GM21381 (cell line): Measurements from ENCODE around the gene GPR84.

Experiments used
- ATAC-seq: cut with Tn5 transposase; IDR thresholded peaks from one replicate; pipeline ENCODE4 v1.9.1; 2021; ENCODE audit warnings: mild to moderate bottlenecking, moderate library complexity; ENCODE audit not compliant: unreplicated experiment

GPR84 gene

DNA sequence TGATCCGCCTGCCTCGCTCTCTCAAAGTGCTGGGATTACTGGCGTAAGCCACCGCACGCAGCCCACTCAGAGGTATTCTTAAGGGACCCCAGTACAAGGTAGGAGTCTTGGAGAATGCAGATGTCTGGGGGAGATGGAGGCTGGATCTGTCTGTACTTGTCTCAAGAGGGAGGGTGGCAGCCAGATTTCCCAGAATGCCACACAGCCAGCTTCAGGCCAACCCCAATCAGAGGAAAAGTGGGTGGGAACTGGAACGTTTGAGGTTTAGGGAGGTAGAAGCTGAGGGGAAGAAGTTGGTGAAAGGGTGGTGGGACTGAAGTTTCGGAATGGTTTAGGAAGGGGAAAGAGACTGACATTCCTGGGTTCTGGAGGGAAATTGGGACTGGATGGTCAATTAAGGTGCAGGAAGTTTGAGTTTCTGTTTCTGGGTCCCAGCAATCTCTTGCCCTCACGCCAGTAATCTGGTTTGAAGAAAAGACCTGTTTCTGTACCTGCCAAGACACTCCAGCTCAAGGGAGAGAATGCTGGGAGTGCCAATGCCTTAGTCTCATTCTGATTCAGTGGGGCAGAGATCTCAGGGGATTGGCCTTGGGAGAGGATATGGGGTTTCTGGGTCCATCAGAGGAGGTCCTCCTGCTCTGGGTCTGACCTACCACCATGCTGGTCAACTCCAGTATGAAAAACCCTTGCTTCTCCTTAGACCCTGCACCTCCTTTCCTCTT is 28.4 kb upstream of the GPR84 start:
- ATAC-seq = no peak

DNA sequence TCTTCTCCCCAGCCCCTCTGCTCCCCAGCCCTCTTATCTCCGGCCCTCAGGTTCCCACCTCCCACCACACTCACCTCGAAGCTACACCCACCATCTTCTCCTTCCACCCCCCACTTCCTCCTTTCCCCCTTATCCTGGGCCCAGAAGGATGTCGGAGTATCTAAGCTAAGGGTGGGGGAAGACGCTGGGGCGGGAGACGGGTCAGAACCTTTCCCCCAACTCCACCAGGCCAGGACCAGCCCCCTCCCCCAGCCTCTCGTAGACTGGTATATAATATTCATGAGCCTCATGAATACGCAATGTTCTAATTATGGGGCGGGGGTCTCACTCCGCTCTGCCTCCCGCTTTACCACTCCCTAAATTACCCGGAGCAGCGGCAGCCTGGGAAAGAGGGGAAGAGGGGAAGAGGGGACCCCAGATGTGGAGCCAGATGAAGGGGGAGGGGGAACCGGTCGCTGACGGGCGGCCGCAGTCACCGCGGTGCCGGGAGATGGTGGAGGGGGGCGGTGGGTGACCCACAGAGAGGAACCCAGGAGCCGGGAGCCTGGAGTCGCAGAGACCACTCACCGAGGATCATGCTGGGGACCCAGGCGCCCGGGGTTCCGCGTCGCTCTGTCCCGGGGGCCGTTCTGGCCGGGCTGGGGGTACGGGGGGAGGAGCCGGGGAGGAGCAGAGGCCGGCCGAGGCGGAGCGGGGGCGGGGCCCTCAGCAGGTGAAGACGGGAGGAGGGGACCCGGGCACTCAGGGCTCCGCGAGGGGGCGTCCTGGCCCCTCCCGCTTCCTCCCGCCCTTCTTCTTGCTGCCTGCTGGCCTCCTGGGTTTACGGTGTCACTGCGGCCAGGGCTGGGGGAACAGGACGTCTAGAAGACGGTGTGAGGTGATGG is 26.6 kb upstream of the GPR84 start:
- no peak for ATAC-seq

GRCh38 chr12:54390176-54390667 is 25.9 kb upstream of the GPR84 start:
- ATAC-seq = no peak

- no peak for ATAC-seq
Measured at GRCh38 chr12:54389607-54390175, 25.4 kb upstream of the GPR84 start.

DNA sequence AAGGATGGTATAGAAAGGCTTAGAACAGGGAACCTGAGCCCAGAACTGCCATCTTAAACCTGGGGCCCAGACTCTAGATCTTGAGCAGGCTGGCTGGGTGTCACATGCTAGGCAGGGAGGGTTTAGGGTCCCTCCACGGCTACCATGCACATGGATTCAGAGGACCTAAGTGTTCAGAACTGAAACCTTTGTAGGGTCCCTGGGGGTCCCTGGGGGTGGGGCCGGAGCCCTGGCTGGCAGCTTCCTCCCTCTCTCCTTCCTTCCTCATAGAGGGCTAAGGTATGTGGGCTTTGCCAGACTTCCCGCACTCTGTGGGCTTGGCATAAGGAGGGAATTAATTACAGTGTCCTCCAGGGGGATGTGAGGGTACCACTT is 24.8 kb upstream of the GPR84 start:
- no peak for ATAC-seq

DNA sequence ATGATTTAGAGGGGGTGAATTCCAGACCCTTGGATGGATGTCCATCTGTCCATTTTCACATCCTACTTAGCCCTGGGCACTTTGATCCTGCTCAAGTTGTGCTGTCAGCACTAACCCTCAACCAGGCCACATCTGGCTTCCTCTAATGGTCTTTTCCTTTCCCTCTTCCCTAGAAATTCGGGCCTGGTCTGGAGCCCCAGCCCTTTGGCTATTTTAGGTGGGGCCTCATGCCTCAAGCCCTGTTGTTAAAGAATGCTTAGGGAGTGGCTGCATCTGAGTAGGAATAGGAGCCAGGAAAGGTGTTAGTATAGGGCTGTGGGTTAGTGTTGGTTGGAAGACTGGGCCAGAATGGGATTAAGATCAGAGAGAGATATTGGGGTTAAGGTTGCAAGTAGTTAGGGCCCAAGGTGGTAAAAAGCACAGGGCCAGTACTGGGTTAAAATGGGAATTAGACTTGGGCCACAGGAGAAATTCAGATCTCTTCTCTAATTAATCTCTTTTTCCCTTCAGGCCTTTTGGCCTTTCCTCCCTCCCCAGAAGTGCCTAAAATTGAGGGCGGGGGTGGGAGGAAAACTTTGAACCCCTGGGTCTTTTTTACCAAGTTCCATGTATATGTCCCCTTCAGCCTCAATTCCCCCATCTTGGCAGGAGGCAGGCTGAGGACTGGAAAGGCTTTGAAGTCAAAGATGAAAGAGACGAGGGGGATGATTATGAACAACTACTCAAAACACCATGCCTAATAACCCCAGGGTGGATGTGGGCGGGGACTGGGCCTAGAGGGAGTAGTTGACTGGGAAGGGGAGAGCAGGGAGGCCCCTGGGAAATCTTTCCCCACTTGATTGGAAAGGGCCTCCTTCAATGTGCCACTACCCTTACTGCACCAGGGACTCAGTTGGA is 24.2 kb upstream of the GPR84 start:
- ATAC-seq = no peak

DNA sequence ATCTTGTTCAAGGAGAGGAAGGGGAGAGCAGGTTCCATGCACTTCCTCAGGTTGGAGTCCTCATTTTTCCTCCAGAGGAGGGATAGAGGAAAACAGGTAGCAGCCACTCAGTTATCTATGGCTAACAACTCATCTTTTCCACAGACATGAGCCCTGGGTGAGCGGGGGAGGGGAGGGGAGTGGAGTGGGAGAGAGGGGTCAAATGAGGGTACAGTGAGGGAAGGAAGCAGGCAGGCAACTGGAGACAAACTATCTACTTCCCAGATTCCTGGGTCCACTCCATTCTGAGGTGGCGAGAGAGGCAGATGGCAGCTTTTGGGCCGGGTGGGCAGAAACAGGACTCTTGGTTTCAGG is 22.8 kb upstream of the GPR84 start:
- ATAC-seq = no peak

- ATAC-seq = no peak
Measured at GRCh38 chr12:54386403-54387113, 22.3 kb upstream of the GPR84 start.

DNA sequence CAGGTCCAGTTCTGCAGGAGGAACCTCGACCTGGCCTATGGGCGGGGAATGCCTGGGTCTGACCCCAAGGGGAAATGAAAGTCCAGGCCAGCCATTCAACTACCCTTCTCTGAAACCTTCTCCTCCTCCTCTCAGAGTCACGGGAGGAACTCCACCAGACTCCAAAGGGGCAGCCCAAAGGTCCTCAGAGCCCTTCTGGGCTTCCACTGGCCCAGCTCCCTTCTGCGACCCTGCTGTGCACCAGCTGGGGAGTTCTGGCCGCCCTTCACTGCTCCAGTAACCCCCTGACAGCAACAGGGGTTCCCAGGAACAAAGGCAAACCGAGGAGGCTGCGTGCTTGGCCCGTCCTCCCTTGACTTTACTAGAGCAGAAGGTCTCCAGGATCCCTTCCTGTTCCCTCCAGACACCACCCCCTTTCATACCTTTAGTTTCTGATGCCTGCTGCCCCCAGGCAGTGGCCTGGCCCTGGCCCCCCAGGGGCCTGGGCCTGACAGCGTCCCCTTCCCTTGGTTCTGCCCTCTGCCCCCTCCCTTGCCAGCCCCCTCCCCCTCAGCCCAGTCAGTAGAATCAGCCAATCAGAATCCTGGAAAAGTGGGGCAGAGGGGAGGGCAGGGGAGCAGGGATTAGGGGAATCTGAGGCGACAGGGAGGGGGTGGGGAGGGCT is 21.1 kb upstream of the GPR84 start:
- no peak for ATAC-seq

DNA sequence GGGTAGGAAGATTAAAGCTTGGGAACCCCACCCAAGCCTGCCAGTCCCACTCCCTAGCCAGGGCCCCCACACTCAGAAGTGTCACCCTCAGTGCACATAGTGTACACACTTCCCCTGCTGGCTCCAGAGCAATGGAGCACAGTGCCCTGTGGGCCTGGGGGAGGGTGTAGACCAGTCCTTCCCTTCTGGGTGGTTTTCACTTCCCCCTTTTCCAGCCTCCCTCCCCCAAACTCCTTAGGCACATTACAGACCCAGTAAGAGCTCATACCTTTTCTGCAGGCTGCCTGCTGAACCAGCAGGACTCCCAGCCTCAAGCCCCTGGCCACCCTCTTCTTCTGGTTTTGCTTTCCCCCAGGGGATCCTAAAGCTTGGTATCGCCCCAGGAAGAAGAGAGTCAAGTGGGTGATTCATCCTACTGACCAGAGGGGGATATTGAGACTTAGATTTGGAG is 20.3 kb upstream of the GPR84 start, which contains the start of gene ZNF385A:
Gene ZNF385A, minus strand, starts transcription at position 143 of the 451 bp plus-strand sequence. CDS start 219 bp downstream, outside the sequence.
- ATAC-seq = peak; percentile 42

DNA sequence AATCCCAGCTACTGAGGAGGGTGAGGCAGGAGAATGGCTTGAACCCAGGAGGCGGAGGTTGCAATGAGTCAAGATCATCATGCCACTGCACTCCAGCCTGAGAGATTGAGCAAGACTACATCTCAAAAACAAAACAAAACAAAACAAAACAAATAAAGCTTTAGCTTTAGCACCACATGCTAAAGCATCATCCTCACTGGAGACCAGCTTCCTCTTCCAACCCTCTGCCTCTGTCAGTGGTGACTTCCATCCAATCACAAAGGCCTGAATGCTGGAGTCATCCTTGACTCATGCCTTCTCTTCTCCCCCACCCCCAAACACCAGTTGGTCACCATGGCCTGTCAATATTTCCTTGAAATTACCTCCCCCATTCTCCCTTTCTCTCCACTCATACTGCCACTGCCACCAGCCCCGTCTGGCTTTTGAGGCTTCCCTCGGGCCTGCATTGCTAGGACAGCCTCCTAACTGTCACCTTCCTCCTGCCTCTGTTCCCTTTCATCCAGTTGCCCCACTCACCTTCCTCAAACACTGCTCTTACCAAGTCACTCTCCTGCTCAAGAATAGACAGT is 18.8 kb upstream of the GPR84 start:
- ATAC-seq = no peak

DNA sequence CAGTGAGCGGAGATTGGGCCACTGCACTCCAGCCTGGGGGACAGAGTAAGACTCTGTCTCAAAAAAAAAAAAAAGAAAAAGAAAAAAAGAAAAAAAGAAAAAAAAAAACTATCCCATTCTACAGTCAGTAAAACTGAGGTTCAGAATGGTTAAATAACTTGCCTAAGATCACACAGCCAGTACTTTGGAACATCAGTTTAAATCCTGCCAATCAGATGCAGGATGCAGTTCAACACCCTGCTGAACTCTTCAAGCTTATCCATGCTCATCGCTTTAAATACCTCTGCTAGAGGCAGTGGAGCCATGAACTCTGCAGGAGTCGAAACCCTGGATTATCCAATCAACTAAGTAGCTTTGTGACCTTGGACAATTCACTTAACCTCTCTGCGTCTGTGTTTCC is 16.9 kb upstream of the GPR84 start:
- ATAC-seq = no peak

- peak; percentile 75 for ATAC-seq
Measured at GRCh38 chr12:54379398-54380201, 15.3 kb upstream of the GPR84 start.

DNA sequence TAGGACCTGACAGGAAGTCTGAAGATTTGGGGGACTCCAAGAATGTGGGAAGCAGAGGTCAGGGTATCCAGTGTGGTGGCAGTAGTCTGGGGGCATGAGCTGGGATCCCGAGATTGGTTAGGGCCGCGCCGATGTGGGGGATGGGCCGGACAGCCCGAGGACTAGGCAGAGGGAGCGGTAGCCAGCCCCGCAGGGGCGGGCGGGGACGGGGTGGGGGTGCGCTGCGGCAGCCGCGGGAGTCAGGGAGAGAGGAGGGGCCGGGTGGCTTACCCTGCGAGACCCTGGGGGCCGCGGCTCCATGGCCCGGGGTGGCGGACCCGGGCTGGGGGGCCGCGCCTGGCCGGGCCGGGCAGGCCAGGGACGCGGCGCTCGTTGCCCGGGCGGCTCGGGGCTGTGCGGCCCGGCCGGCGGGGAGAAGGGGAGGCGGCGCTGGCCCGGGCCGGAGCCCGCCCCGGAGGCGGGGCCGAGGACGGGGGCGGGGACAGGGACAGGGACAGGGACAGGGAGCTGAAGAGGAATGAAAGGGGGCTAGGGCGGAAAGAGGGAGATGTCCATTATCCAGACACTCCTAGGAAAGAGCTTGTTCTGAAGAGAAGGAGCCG is 14.6 kb upstream of the GPR84 start:
- no peak for ATAC-seq

GRCh38 chr12:54377797-54378515 is 13.7 kb upstream of the GPR84 start:
- ATAC-seq = no peak

- no peak for ATAC-seq
Measured at GRCh38 chr12:54377007-54377406, 12.7 kb upstream of the GPR84 start.

GRCh38 chr12:54376596-54376995 is 12.3 kb upstream of the GPR84 start:
- no peak for ATAC-seq
